ENCODE measurements around the gene BABAM2. TPM values are rescaled to one million over a fixed set of nuclear protein-coding genes. Genes with fewer than 3 reads are reported as not detected.

BABAM2 gene
- polyA plus RNA-seq, 2 donors, result 9.1 to 18.0 TPM

- WGBS, 2 donors, result 50 to 53% methylated on average over 4 of the region's 4 CpGs
- H3K4me1 ChIP-seq (ENCODE audit: control insufficient read depth in 2 of 2, insufficient read depth in 2 of 2, low read length in 1 of 2), result peaks cover 5% of the 10 kb centered on the region in 2 donors
Measured at GRCh38 chr2:28269019-28269784, 378.7 kb downstream of the BABAM2 start.

GRCh38 chr2:28270456-28271152 is 380.1 kb downstream of the BABAM2 start:
- 92 to 93% methylated on average over 6 of the region's 6 CpGs for WGBS, 2 donors
- Histone ChIP-seq H3K27ac (ENCODE audit: low read depth in 2 of 2, low read length in 1 of 2) (peak overlapping the region in 1 of 2 donors; percentile 42), H3K4me3 (ENCODE audit: low read depth in 1 of 2, low read length in 2 of 2) (no peak overlapping the region), H3K9me3 (ENCODE audit: control insufficient read depth in 2 of 2, insufficient read depth in 1 of 2, low read depth in 1 of 2, low read length in 1 of 2) (no peaks in the 10 kb centered on the region), H3K27me3 (ENCODE audit: control insufficient read depth in 1 of 2, insufficient read depth in 2 of 2, low read length in 2 of 2) (no peaks in the 10 kb centered on the region), H3K36me3 (ENCODE audit: control insufficient read depth in 2 of 2, insufficient read depth in 2 of 2, low read length in 1 of 2) (no peaks in the 10 kb centered on the region), H3K4me1 (ENCODE audit: control insufficient read depth in 2 of 2, insufficient read depth in 2 of 2, low read length in 1 of 2) (peaks cover 5 to 9% of the 10 kb centered on the region in 2 donors)

More at GRCh38 chr2:28269019-28269784, 378.7 kb downstream of the BABAM2 start:
- Histone ChIP-seq H3K27ac (ENCODE audit: low read depth in 2 of 2, low read length in 1 of 2) (peak overlapping the region; percentile 0 to 49), H3K27me3 (ENCODE audit: control insufficient read depth in 1 of 2, insufficient read depth in 2 of 2, low read length in 2 of 2) (no peaks in the 10 kb centered on the region), H3K36me3 (ENCODE audit: control insufficient read depth in 2 of 2, insufficient read depth in 2 of 2, low read length in 1 of 2) (no peaks in the 10 kb centered on the region), H3K9me3 (ENCODE audit: control insufficient read depth in 2 of 2, insufficient read depth in 1 of 2, low read depth in 1 of 2, low read length in 1 of 2) (no peaks in the 10 kb centered on the region), H3K4me3 (ENCODE audit: low read depth in 1 of 2, low read length in 2 of 2) (no peak overlapping the region)

DNA sequence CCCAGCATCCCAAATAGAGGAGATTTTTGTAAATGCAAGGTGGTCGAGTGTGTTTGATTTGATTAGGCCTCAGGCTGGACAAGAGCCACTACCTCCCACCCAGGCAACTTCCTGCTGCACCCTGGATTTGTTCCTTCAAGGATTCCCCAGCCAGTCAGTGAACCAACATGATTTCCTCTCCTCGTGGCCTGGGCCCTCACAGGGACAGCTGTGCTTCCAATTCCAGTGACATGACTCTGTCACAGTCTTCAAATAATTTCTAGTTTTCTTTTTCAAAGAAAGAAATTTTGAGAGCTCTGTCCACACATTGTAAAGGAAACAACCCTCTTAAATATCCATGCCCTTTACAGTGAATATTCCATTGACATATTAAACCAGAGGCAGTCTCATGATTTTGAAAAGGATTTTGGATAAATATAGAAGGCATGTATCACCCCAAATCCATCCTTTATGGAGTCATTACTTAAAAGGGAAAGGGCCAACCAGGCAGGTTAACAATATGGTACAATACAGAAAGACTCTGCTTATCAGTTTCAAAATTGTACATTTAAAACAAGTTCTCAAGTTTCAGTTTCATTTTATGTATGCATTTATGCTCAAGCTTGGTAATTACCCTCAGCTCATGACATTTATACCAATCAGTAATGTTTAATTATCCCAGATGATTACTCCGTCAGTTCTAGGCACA is 380.8 kb downstream of the BABAM2 start:
- H3K4me3 ChIP-seq (ENCODE audit: low read depth in 1 of 2, low read length in 2 of 2), result no peak overlapping the region
- no peaks in the 10 kb centered on the region for H3K36me3 ChIP-seq (ENCODE audit: control insufficient read depth in 2 of 2, insufficient read depth in 2 of 2, low read length in 1 of 2)
- 62 to 66% methylated on average over 3 of the region's 3 CpGs for WGBS, 2 donors
- H3K27ac ChIP-seq (ENCODE audit: low read depth in 2 of 2, low read length in 1 of 2), result peak overlapping the region in 1 of 2 donors; percentile 42
- H3K27me3 ChIP-seq (ENCODE audit: control insufficient read depth in 1 of 2, insufficient read depth in 2 of 2, low read length in 2 of 2), result no peaks in the 10 kb centered on the region
- H3K9me3 ChIP-seq (ENCODE audit: control insufficient read depth in 2 of 2, insufficient read depth in 1 of 2, low read depth in 1 of 2, low read length in 1 of 2), result no peaks in the 10 kb centered on the region
- peaks cover 5 to 9% of the 10 kb centered on the region in 2 donors for H3K4me1 ChIP-seq (ENCODE audit: control insufficient read depth in 2 of 2, insufficient read depth in 2 of 2, low read length in 1 of 2)

GRCh38 chr2:28271919-28272250 is 381.4 kb downstream of the BABAM2 start:
- Histone ChIP-seq H3K27ac (ENCODE audit: low read depth in 2 of 2, low read length in 1 of 2) (no peak overlapping the region), H3K27me3 (ENCODE audit: control insufficient read depth in 1 of 2, insufficient read depth in 2 of 2, low read length in 2 of 2) (no peaks in the 10 kb centered on the region), H3K4me1 (ENCODE audit: control insufficient read depth in 2 of 2, insufficient read depth in 2 of 2, low read length in 1 of 2) (peaks cover 5 to 10% of the 10 kb centered on the region in 2 donors), H3K9me3 (ENCODE audit: control insufficient read depth in 2 of 2, insufficient read depth in 1 of 2, low read depth in 1 of 2, low read length in 1 of 2) (no peaks in the 10 kb centered on the region), H3K4me3 (ENCODE audit: low read depth in 1 of 2, low read length in 2 of 2) (no peak overlapping the region), H3K36me3 (ENCODE audit: control insufficient read depth in 2 of 2, insufficient read depth in 2 of 2, low read length in 1 of 2) (no peaks in the 10 kb centered on the region)

- H3K9me3 ChIP-seq (ENCODE audit: control insufficient read depth in 2 of 2, insufficient read depth in 1 of 2, low read depth in 1 of 2, low read length in 1 of 2), result no peaks in the 10 kb centered on the region
- peak overlapping the region; percentile 83 to 93 for H3K27ac ChIP-seq (ENCODE audit: low read depth in 2 of 2, low read length in 1 of 2)
- H3K4me1 ChIP-seq (ENCODE audit: control insufficient read depth in 2 of 2, insufficient read depth in 2 of 2, low read length in 1 of 2), result peaks cover 5 to 10% of the 10 kb centered on the region in 2 donors
- no peaks in the 10 kb centered on the region for H3K27me3 ChIP-seq (ENCODE audit: control insufficient read depth in 1 of 2, insufficient read depth in 2 of 2, low read length in 2 of 2)
- no peaks in the 10 kb centered on the region for H3K36me3 ChIP-seq (ENCODE audit: control insufficient read depth in 2 of 2, insufficient read depth in 2 of 2, low read length in 1 of 2)
- WGBS, 2 donors, result 57 to 62% methylated on average over 6 of the region's 6 CpGs
- H3K4me3 ChIP-seq (ENCODE audit: low read depth in 1 of 2, low read length in 2 of 2), result no peak overlapping the region
Measured at GRCh38 chr2:28273751-28274150, 383.2 kb downstream of the BABAM2 start.

DNA sequence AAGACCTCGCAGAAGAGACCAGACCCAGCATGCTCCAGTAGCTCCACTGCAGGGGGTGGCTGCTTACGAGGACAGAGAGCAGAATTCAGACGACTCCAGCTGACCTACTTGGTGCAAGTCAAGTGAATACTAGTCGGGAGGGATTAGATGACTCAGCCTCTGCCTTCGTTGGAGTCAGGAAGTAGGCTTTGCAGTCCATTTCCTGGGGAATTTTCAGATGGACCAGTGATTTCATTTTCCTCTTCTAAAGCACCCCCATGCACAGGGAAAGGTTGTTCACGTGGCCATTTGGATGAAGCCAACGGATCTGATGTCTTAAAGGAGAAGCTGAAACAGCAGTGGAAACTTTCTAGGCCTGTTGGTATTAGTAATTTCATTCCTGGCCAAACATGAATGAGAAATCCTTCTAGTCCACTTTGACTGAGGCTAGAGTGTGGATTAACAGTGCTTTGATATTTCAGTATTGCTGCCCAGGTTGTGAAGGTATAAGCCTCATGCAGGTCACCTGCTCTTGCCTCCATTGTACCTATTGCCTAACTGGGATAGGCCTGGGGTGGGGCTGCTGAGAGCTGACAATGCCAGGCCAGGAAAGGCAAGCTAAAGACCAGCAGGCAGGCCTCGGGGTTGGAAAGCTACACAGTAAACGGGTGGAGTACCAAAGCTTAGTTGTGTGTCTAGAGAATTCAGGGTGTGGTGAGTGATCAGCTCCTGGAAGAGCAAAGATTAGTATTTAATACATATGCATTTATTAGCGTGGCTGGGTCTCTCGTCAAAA is 384.6 kb downstream of the BABAM2 start:
- H3K9me3 ChIP-seq (ENCODE audit: control insufficient read depth in 2 of 2, insufficient read depth in 1 of 2, low read depth in 1 of 2, low read length in 1 of 2), result no peaks in the 10 kb centered on the region
- 15 to 34% methylated on average over 11 of the region's 11 CpGs for WGBS, 2 donors
- H3K4me1 ChIP-seq (ENCODE audit: control insufficient read depth in 2 of 2, insufficient read depth in 2 of 2, low read length in 1 of 2), result peaks cover 5 to 10% of the 10 kb centered on the region in 2 donors
- no peaks in the 10 kb centered on the region for H3K36me3 ChIP-seq (ENCODE audit: control insufficient read depth in 2 of 2, insufficient read depth in 2 of 2, low read length in 1 of 2)
- H3K27ac ChIP-seq (ENCODE audit: low read depth in 2 of 2, low read length in 1 of 2), result peak overlapping the region; percentile 83 to 89
- no peaks in the 10 kb centered on the region for H3K27me3 ChIP-seq (ENCODE audit: control insufficient read depth in 1 of 2, insufficient read depth in 2 of 2, low read length in 2 of 2)
- no peak overlapping the region for H3K4me3 ChIP-seq (ENCODE audit: low read depth in 1 of 2, low read length in 2 of 2)

- H3K4me1 ChIP-seq (ENCODE audit: control insufficient read depth in 2 of 2, insufficient read depth in 2 of 2, low read length in 1 of 2), result peaks cover 5 to 10% of the 10 kb centered on the region in 2 donors
- no peaks in the 10 kb centered on the region for H3K36me3 ChIP-seq (ENCODE audit: control insufficient read depth in 2 of 2, insufficient read depth in 2 of 2, low read length in 1 of 2)
- no peaks in the 10 kb centered on the region for H3K9me3 ChIP-seq (ENCODE audit: control insufficient read depth in 2 of 2, insufficient read depth in 1 of 2, low read depth in 1 of 2, low read length in 1 of 2)
- H3K27me3 ChIP-seq (ENCODE audit: control insufficient read depth in 1 of 2, insufficient read depth in 2 of 2, low read length in 2 of 2), result no peaks in the 10 kb centered on the region
- 27 to 49% methylated on average over 11 of the region's 11 CpGs for WGBS, 2 donors
- no peak overlapping the region for H3K4me3 ChIP-seq (ENCODE audit: low read depth in 1 of 2, low read length in 2 of 2)
- peak overlapping the region; percentile 96 to 98 for H3K27ac ChIP-seq (ENCODE audit: low read depth in 2 of 2, low read length in 1 of 2)
Measured at GRCh38 chr2:28276076-28276618, 385.6 kb downstream of the BABAM2 start.

GRCh38 chr2:28276807-28277206 is 386.3 kb downstream of the BABAM2 start:
- H3K27me3 ChIP-seq (ENCODE audit: control insufficient read depth in 1 of 2, insufficient read depth in 2 of 2, low read length in 2 of 2), result no peaks in the 10 kb centered on the region
- H3K36me3 ChIP-seq (ENCODE audit: control insufficient read depth in 2 of 2, insufficient read depth in 2 of 2, low read length in 1 of 2), result no peaks in the 10 kb centered on the region
- no peak overlapping the region for H3K4me3 ChIP-seq (ENCODE audit: low read depth in 1 of 2, low read length in 2 of 2)
- whole genome bisulfite sequencing, 2 donors, result 68 to 78% methylated on average over 9 of the region's 9 CpGs
- peaks cover 5 to 10% of the 10 kb centered on the region in 2 donors for H3K4me1 ChIP-seq (ENCODE audit: control insufficient read depth in 2 of 2, insufficient read depth in 2 of 2, low read length in 1 of 2)
- no peaks in the 10 kb centered on the region for H3K9me3 ChIP-seq (ENCODE audit: control insufficient read depth in 2 of 2, insufficient read depth in 1 of 2, low read depth in 1 of 2, low read length in 1 of 2)
- H3K27ac ChIP-seq (ENCODE audit: low read depth in 2 of 2, low read length in 1 of 2), result peak overlapping the region; percentile 85 to 96

DNA sequence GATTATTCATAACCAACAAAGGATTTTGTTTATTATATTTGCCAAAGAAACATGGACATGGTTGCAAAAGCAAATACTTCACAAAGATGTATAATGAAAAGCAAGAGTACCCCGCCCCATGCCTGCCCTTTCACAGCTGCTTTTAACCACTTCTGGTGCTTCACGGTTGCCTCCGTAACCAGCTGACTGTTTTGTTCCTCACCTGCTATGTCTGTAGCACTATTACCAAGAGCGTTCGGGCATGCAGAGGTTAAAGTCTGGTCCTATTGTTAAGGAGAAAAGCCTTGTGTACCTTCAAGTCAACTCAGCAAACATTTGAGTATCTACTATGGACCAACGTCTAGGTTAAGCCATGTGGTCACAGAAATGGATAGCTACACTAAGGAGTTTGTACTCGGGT is 386.9 kb downstream of the BABAM2 start:
- H3K27ac ChIP-seq (ENCODE audit: low read depth in 2 of 2, low read length in 1 of 2), result peak overlapping the region; percentile 65 to 96
- H3K4me3 ChIP-seq (ENCODE audit: low read depth in 1 of 2, low read length in 2 of 2), result no peak overlapping the region
- no peaks in the 10 kb centered on the region for H3K9me3 ChIP-seq (ENCODE audit: control insufficient read depth in 2 of 2, insufficient read depth in 1 of 2, low read depth in 1 of 2, low read length in 1 of 2)
- 84 to 86% methylated on average over 7 of the region's 7 CpGs for WGBS, 2 donors
- H3K4me1 ChIP-seq (ENCODE audit: control insufficient read depth in 2 of 2, insufficient read depth in 2 of 2, low read length in 1 of 2), result peaks cover 4 to 10% of the 10 kb centered on the region in 2 donors
- no peaks in the 10 kb centered on the region for H3K36me3 ChIP-seq (ENCODE audit: control insufficient read depth in 2 of 2, insufficient read depth in 2 of 2, low read length in 1 of 2)
- no peaks in the 10 kb centered on the region for H3K27me3 ChIP-seq (ENCODE audit: control insufficient read depth in 1 of 2, insufficient read depth in 2 of 2, low read length in 2 of 2)
